Endothelial cell of umbilical vein (primary cell): ENCODE data around the gene MISP3. TPM values are rescaled to one million over a fixed set of nuclear protein-coding genes. Genes with fewer than 3 reads are reported as not detected.

ENCODE experiments used
- BruUV-seq: library from RNA; stranded (reverse); fragments of 400-500 nt; replicated peaks from 2 replicates; lab custom pipeline; 2021; lab: Mats Ljungman, UMichigan
- CTCF ChIA-PET: fragments of 300-600, 350-600 bp; sonication (Branson Sonifier 250); formaldehyde crosslinking; loops from one replicate; lab custom pipeline; 2021; ENCODE audit warnings: antibody characterized with exemption, inconsistent platforms; lab: Charles Lee
- POLR2A ChIA-PET: fragments of 300-600, 350-600 bp; sonication (Branson Sonifier 250); formaldehyde crosslinking; loops from one replicate; lab custom pipeline; 2021; ENCODE audit warnings: antibody characterized with exemption, inconsistent platforms; lab: Charles Lee
- DNase-seq: peaks from one replicate; pipeline ENCODE4 v3.0.0-alpha.2; 2011; ENCODE audit warnings: low read depth, low spot score
- FAIRE-seq: peaks from 2 replicates; lab custom pipeline; 2011; peaks lifted over from hg19 to GRCh38; lab: Jason Lieb, UNC
- H2AFZ ChIP-seq: 2 replicates; pipeline ENCODE4 v1.6.0; 2012; ENCODE audit warnings: low read depth, low read length, control low read depth, inconsistent platforms
- H3K27ac ChIP-seq: 2 replicates; pipeline ENCODE4 v1.5.1; 2011; ENCODE audit warnings: low read depth, mild to moderate bottlenecking, control low read depth, low read length, moderate library complexity; ENCODE audit not compliant: insufficient read depth
- H3K27me3 ChIP-seq, 2 experiments: 2 replicates each; pipeline versions ENCODE4 v1.6.0 to v1.6.1; 2011; ENCODE audit warnings: low read length in 2 of 2, mixed read lengths in 1 of 2; ENCODE audit not compliant: control insufficient read depth in 2 of 2, insufficient read depth in 2 of 2
- H3K36me3 ChIP-seq, 2 experiments: 2 replicates in 1 of 2; 3 replicates in 1 of 2; pipeline ENCODE4 v1.5.1; 2011; ENCODE audit warnings: low read length in 2 of 2, mild to moderate bottlenecking in 1 of 2, moderate library complexity in 1 of 2; ENCODE audit not compliant: control insufficient read depth in 2 of 2, insufficient read depth in 2 of 2; ENCODE audit errors: extremely low read depth in 1 of 2
- H3K4me1 ChIP-seq: 3 replicates; pipeline ENCODE4 v1.5.1; 2011; ENCODE audit warnings: mild to moderate bottlenecking, low read length; ENCODE audit not compliant: control insufficient read depth, insufficient read depth; ENCODE audit errors: extremely low read depth
- H3K4me2 ChIP-seq: 2 replicates; pipeline ENCODE4 v1.6.1; 2011; ENCODE audit warnings: low read length, control low read depth, mixed read lengths; ENCODE audit not compliant: insufficient read depth
- H3K4me3 ChIP-seq, 3 experiments: fragments of 200-600 bp in 1 of 3; sonication (generic), shearing (Covaris generic) in 1 of 3; replicated peaks in 1 of 3; 2 replicates each; pipeline ENCODE4 v1.5.1; 2011 to 2016; ENCODE audit warnings: control low read depth in 3 of 3, low read length in 3 of 3, mild to moderate bottlenecking in 2 of 3, inconsistent platforms in 1 of 3, low read depth in 1 of 3, moderate library complexity in 1 of 3; ENCODE audit not compliant: insufficient read depth in 1 of 3
- H3K79me2 ChIP-seq: 2 replicates; pipeline ENCODE4 v1.6.0; 2012; ENCODE audit warnings: low read length, inconsistent platforms; ENCODE audit not compliant: control insufficient read depth, insufficient read depth
- H3K9ac ChIP-seq: replicated peaks from 2 replicates; pipeline ENCODE3; 2011; ENCODE audit warnings: low read length, control low read depth; ENCODE audit not compliant: insufficient read depth; ENCODE audit errors: extremely low read depth
- H3K9me1 ChIP-seq: replicated peaks from 3 replicates; pipeline ENCODE4 v1.6.0; 2011; ENCODE audit warnings: mild to moderate bottlenecking, low read length; ENCODE audit not compliant: control insufficient read depth, insufficient read depth; ENCODE audit errors: extremely low read depth
- H3K9me3 ChIP-seq: replicated peaks from 2 replicates; pipeline ENCODE4 v1.5.1; 2012; ENCODE audit warnings: low read length, inconsistent platforms; ENCODE audit not compliant: control insufficient read depth, insufficient read depth
- H4K20me1 ChIP-seq: replicated peaks from 2 replicates; pipeline ENCODE3; 2011; ENCODE audit warnings: mild to moderate bottlenecking, low read length; ENCODE audit not compliant: control insufficient read depth, insufficient read depth; ENCODE audit errors: extremely low read depth
- CTCF ChIP-seq, 2 donors: IDR thresholded peaks; 1 replicate in 1 of 2; 2 replicates in 1 of 2; pipeline ENCODE4 v1.5.1; 2011; ENCODE audit warnings: low read length in 2 of 2, mild to moderate bottlenecking in 2 of 2, moderate library complexity in 2 of 2, control low read depth in 1 of 2, inconsistent platforms in 1 of 2, low read depth in 1 of 2; ENCODE audit not compliant: insufficient read depth in 1 of 2; ENCODE audit errors: extremely low read depth in 1 of 2
- JUN ChIP-seq: IDR thresholded peaks from 2 replicates; pipeline ENCODE4 v1.6.1; 2011; ENCODE audit warnings: borderline replicate concordance, low read depth; ENCODE audit not compliant: insufficient read length, insufficient read depth
- POLR2A ChIP-seq: IDR thresholded peaks from 2 replicates; pipeline ENCODE4 v1.6.1; 2012; ENCODE audit warnings: low read depth, mild to moderate bottlenecking, control low read depth, low read length
- POLR2AphosphoS5 ChIP-seq: IDR thresholded peaks from 2 replicates; pipeline ENCODE4 v1.6.1; 2012; ENCODE audit warnings: low read depth, mild to moderate bottlenecking, control low read depth, low read length, moderate library complexity; ENCODE audit not compliant: insufficient read depth
- dilution Hi-C: fragments of 300-500 bp; cut with MboI; formaldehyde crosslinking; loops from one replicate; pipeline ENCODE4 v1.15.0; 2019; ENCODE audit warnings: low sequenced_read_pairs; ENCODE audit not compliant: extremely low pct_ligation_motif_present
- intact Hi-C: fragments of 100-400 bp; cut with micrococcal nuclease; formaldehyde crosslinking; loops from one replicate; pipeline ENCODE4 v1.10.0; 2022
- polyA plus RNA-seq, 4 experiments: library from polyadenylated mRNA; depleted of rRNA in 3 of 4; stranded (reverse) in 3 of 4; unstranded in 1 of 4; fragments of >200 nt; gene quantifications; 2 replicates each; pipeline versions ENCODE4 v1.2.1 to v1.2.3, GENCODE V29; 2011 to 2012; ENCODE audit warnings: missing spikeins in 1 of 4
- total RNA-seq: library from RNA; stranded (reverse); gene quantifications from 2 replicates; pipeline ENCODE4 v1.2.3, GENCODE V29; 2021

Gene MISP3
- total and polyA plus RNA-seq, 2 donors (not counting 3 experiments of a cell fraction or from before 2014, with no cell fraction given), result 0.26 to 0.31 TPM

- ChIA-PET POLR2A (interaction anchor here (1.2 kb wide), 1 partner anchor 9 kb away, joined by 4 read pairs; no protein-coding TSS in a partner anchor), CTCF (interaction anchor here (0.6 to 1.0 kb wide), 6 partner anchors 9 to 46 kb away, joined by 3 to 7 read pairs (median 4); partner anchors contain the start of genes ASF1B, MISP3 and PRKACA)
- H2AFZ ChIP-seq, result peak within 1 kb of the TSS; percentile 83
- peaks cover 9% of the 10 kb centered on the region for H3K4me1 ChIP-seq
- H3K4me3 ChIP-seq, result peak within 1 kb of the TSS; percentile 52 to 94 (median 86)
- peaks cover 3% of the 10 kb centered on the region for H3K9me3 ChIP-seq
- TF ChIP-seq POLR2AphosphoS5, result peak; percentile 6
- no peak for TF ChIP-seq POLR2A
- intact Hi-C loops, result loop anchor here (1.0 to 2.0 kb wide), 2 partner anchors 26 to 46 kb away; partner anchors contain the start of genes ASF1B and PRKACA
- peak within 1 kb of the TSS; percentile 65 for H3K27ac ChIP-seq
- dilution Hi-C loops, result no loop called here
- FAIRE-seq (peak; percentile 59), DNase-seq (peak; percentile 67)
- H3K4me2 ChIP-seq, result peak within 1 kb of the TSS; percentile 94
- H3K36me3 ChIP-seq, result peaks cover 0 to 9% of the 10 kb centered on the region in 2 experiments
- peak within 1 kb of the TSS; percentile 78 for H3K9ac ChIP-seq
- H3K79me2 ChIP-seq, result no peaks in the 10 kb centered on the region
- no TSS peak for BruUV-seq
- no peaks in the 10 kb centered on the region for H4K20me1 ChIP-seq
- H3K27me3 ChIP-seq, result no peaks in the 10 kb centered on the region
- H3K9me1 ChIP-seq, result no peaks in the 10 kb centered on the region
Measured at GRCh38 chr19:14090509-14091080, 18.0 kb downstream of the MISP3 start, which contains the start of gene SAMD1. Gene SAMD1 (minus strand): TSS chr19:14090751.

- H3K27ac ChIP-seq, result peak overlapping the region; percentile 65
- peaks cover 9% of the 10 kb centered on the region for H3K4me1 ChIP-seq
- H3K79me2 ChIP-seq, result no peaks in the 10 kb centered on the region
- H3K27me3 ChIP-seq, result no peaks in the 10 kb centered on the region
- no peaks in the 10 kb centered on the region for H4K20me1 ChIP-seq
- peak overlapping the region; percentile 94 for H3K4me2 ChIP-seq
- dilution Hi-C loops, result no loop called here
- peak; percentile 66 for DNase-seq
- H3K9me3 ChIP-seq, result peaks cover 3% of the 10 kb centered on the region
- no TSS peak for BruUV-seq
- no peaks in the 10 kb centered on the region for H3K9me1 ChIP-seq
- peak overlapping the region; percentile 78 for H3K9ac ChIP-seq
- POLR2A ChIA-PET, result no interaction called here
- TF ChIP-seq JUN (no peak), POLR2AphosphoS5 (peak; percentile 34), CTCF (IDR thresholded peaks at IDR 0.05; ENCODE audit: extremely low read depth in 1 of 2, insufficient read depth in 1 of 2, low read depth in 1 of 2, low read length in 2 of 2) (peak in 1 of 2 donors; percentile 27)
- intact Hi-C loops, result loop anchor here (1.0 to 2.0 kb wide), 2 partner anchors 26 to 45 kb away; partner anchors contain the start of genes ASF1B and PRKACA
- CTCF ChIA-PET, result interaction anchor here (1.3 kb wide), 1 partner anchor 19 kb away, joined by 5 read pairs; the partner anchor contains the start of gene MISP3
- peaks cover 0 to 9% of the 10 kb centered on the region in 2 experiments for H3K36me3 ChIP-seq
- peak; percentile 46 for FAIRE-seq
- peak overlapping the region; percentile 83 for H2AFZ ChIP-seq
- peak overlapping the region; percentile 52 to 94 (median 86) for H3K4me3 ChIP-seq
Measured at GRCh38 chr19:14091081-14091812, 18.7 kb downstream of the MISP3 start.
